ENCODE measurements around the gene CEP63. TPM values are rescaled to one million over a fixed set of nuclear protein-coding genes. Genes with fewer than 3 reads are reported as not detected.

CEP63 gene
- total RNA-seq (2022; extraction: Qiagen RNA extraction): 13.7 to 15.9 TPM (median 14.7 TPM) in 5 replicates

GRCh38 chr3:134485718-134486576, at the start of gene CEP63, which contains the start of gene ANAPC13:
TSS of gene CEP63 (plus strand) at chr3:134486057. CDS start at chr3:134495321, 9,264 bp downstream.
TSS of gene ANAPC13 (minus strand) at chr3:134485985. CDS start at chr3:134482904, 3,081 bp downstream.

Other genes with a start within 250 kb of the CEP63 start
- gene RYK, start 235.2 kb upstream of the CEP63 start, total RNA-seq (2022; extraction: Qiagen RNA extraction): 28.9 to 34.0 TPM (median 29.7 TPM) in 5 replicates
- 40.5 to 55.8 TPM (median 52.6 TPM) in 5 replicates for gene AMOTL2, start 111.6 kb upstream of the CEP63 start, total RNA-seq (2022; extraction: Qiagen RNA extraction)
- gene ANAPC13, start 72 bp upstream of the CEP63 start, total RNA-seq (2022; extraction: Qiagen RNA extraction): 41.8 to 50.6 TPM (median 45.4 TPM) in 5 replicates
- 0.06 to 0.13 TPM (median 0.09 TPM) in 5 replicates for gene KY, start 165.0 kb downstream of the CEP63 start, total RNA-seq (2022; extraction: Qiagen RNA extraction)

Data from A549 treated with dexamethasone at 1 μM for 4 hours (cell line).